Left ventricle myocardium inferior (tissue), 1 donor: Measurements from ENCODE around the gene SNAPC2. TPM values are rescaled to one million over a fixed set of nuclear protein-coding genes. Genes with fewer than 3 reads are reported as not detected.
"Not testable (repeated sequence)": the region's sequence is repeated elsewhere in the genome, so short reads cannot be mapped to it uniquely, and the experiment has no call there.

Experiments
- DNase-seq: peaks from one replicate; pipeline ENCODE4 v3.0.0-alpha.2; 2020
- H3K27ac ChIP-seq: fragments of 200-600 bp; replicated peaks from 2 replicates; pipeline ENCODE4 v1.8.0; 2021
- H3K27me3 ChIP-seq: fragments of 200-600 bp; 2 replicates; pipeline ENCODE4 v1.8.0; 2021; ENCODE audit warnings: low read depth
- H3K36me3 ChIP-seq: fragments of 200-600 bp; 2 replicates; pipeline ENCODE4 v1.8.0; 2021
- H3K4me1 ChIP-seq: fragments of 200-600 bp; 2 replicates; pipeline ENCODE4 v1.8.0; 2021
- H3K4me3 ChIP-seq: fragments of 200-600 bp; 2 replicates; pipeline ENCODE4 v1.8.0; 2021; ENCODE audit warnings: mild to moderate bottlenecking, moderate library complexity
- H3K9me3 ChIP-seq: fragments of 200-600 bp; replicated peaks from 2 replicates; pipeline ENCODE4 v1.8.0; 2021
- CTCF ChIP-seq: fragments of 200-600 bp; IDR thresholded peaks from 2 replicates; pipeline ENCODE4 v1.8.0; 2021; ENCODE audit warnings: antibody characterized with exemption, mild to moderate bottlenecking, borderline replicate concordance
- intact Hi-C: fragments of 100-400 bp; cut with micrococcal nuclease; formaldehyde crosslinking; loops from one replicate; pipeline ENCODE4 v1.11.0; 2022
- total RNA-seq: library from RNA; stranded (reverse); fragmentation: NEBNext Ultra II Directional; extraction: Animal tissue kit (Norgen Biotek cat#: 25700); gene quantifications from one replicate; pipeline ENCODE4 v1.2.1, GENCODE V29; 2021
- donor health status: DM: no; HTN: yes; CAD: no; lungs with severe emphysema.

Gene SNAPC2
- total RNA-seq, 1 donor from 2014 or later: 9.8 TPM

GRCh38 chr19:7916103-7916954 lies 3.8 kb upstream of the SNAPC2 start:
- H3K36me3 ChIP-seq: peaks cover 24% of the 10 kb centered on the region
- no peak for TF ChIP-seq CTCF
- H3K4me3 ChIP-seq: peak overlapping the region; percentile 63
- H3K9me3 ChIP-seq: no peaks in the 10 kb centered on the region
- intact Hi-C loops: no loop called here
- peaks cover 55% of the 10 kb centered on the region for H3K27me3 ChIP-seq
- H3K4me1 ChIP-seq: peaks cover 54% of the 10 kb centered on the region
- H3K27ac ChIP-seq: peak overlapping the region; percentile 83
- no peak for DNase-seq

- DNase-seq: no peak
- H3K9me3 ChIP-seq: no peaks in the 10 kb centered on the region
- peak overlapping the region; percentile 83 for H3K27ac ChIP-seq
- intact Hi-C loops: no loop called here
- H3K4me3 ChIP-seq: peak overlapping the region; percentile 63
- H3K4me1 ChIP-seq: peaks cover 60% of the 10 kb centered on the region
- peaks cover 55% of the 10 kb centered on the region for H3K27me3 ChIP-seq
- TF ChIP-seq CTCF: no peak
- H3K36me3 ChIP-seq: peaks cover 22% of the 10 kb centered on the region
These were observed 3.2 kb upstream of the SNAPC2 start for GRCh38 chr19:7916955-7917266.

GRCh38 chr19:7917267-7918061 lies 2.7 kb upstream of the SNAPC2 start:
- intact Hi-C loops: no loop called here
- Histone ChIP-seq H3K4me3 (peak overlapping the region; percentile 63), H3K9me3 (no peaks in the 10 kb centered on the region), H3K36me3 (peaks cover 21% of the 10 kb centered on the region), H3K27ac (peak overlapping the region; percentile 83), H3K27me3 (peaks cover 55% of the 10 kb centered on the region), H3K4me1 (peaks cover 65% of the 10 kb centered on the region)
- no peak for DNase-seq
- TF ChIP-seq CTCF: peak; percentile 61

- intact Hi-C loops, DNase-seq, H3K9me3 ChIP-seq: not testable (repeated sequence)
- peaks cover 21% of the 10 kb centered on the region for H3K36me3 ChIP-seq
- peak overlapping the region; percentile 63 for H3K4me3 ChIP-seq
- peak overlapping the region; percentile 83 for H3K27ac ChIP-seq
- peaks cover 55% of the 10 kb centered on the region for H3K27me3 ChIP-seq
- H3K4me1 ChIP-seq: peaks cover 68% of the 10 kb centered on the region
These were observed 2.0 kb upstream of the SNAPC2 start for GRCh38 chr19:7918062-7918614.

GRCh38 chr19:7918615-7919421 lies 1.3 kb upstream of the SNAPC2 start:
- DNase-seq: no peak
- Histone ChIP-seq H3K36me3 (peaks cover 15% of the 10 kb centered on the region), H3K9me3 (no peaks in the 10 kb centered on the region), H3K4me3 (peak overlapping the region; percentile 81), H3K4me1 (peaks cover 68% of the 10 kb centered on the region), H3K27ac (peak overlapping the region; percentile 94), H3K27me3 (peaks cover 55% of the 10 kb centered on the region)
- intact Hi-C loops: no loop called here
- no peak for TF ChIP-seq CTCF
